NCI-H187 (cell line): ENCODE data around the gene HIBCH.
A peak's percentile ranks its signal among the peaks of the same experiment; 100 is the strongest.
"Not testable (repeated sequence)": the region's sequence is repeated elsewhere in the genome, so short reads cannot be mapped to it uniquely, and the experiment has no call there.

ENCODE experiments used
- DNase-seq, 2 experiments: peaks; one replicate each; lab custom pipeline; 2025; lab: John Stamatoyannopoulos, UW

Gene HIBCH

DNA sequence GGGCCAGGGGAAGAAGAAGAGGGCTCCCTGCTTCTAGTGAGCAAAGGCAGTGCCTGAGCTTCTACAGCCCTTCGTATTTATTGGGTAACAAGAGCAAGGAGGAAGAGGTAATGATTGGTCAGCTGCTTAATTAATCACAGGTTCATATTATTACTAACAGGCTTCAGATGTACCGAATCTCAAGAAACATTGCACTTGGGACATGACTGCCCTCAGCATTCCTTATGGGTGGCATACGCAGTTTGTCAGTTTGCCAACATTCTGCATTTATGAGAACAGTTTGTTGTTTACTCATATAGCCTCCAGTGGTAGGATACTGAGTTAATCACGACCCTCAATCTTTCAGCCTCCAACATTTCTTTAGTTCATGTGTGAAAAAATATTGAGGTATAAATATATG, 84.5 kb downstream of the HIBCH start:
- DNase-seq = no peak

DNA sequence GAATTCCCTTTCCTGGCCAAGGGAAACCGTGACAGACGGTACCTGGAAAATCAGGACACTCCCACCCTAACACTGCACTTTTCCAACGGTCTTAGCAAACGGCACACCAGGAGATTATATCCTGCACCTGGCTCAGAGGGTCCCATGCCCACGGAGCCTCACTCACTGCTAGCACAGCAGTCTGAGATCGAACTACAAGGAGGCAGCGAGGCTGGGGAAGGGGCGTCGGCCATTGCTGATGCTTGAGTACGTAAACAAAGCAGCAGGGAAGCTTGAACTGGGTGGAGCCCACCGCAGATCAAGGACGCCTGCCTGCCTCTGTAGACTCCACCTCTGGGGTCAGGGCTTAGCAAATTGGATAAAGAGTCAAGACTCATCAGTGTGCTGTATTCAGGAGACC, 95.6 kb downstream of the HIBCH start:
- not testable (repeated sequence) for DNase-seq

DNA sequence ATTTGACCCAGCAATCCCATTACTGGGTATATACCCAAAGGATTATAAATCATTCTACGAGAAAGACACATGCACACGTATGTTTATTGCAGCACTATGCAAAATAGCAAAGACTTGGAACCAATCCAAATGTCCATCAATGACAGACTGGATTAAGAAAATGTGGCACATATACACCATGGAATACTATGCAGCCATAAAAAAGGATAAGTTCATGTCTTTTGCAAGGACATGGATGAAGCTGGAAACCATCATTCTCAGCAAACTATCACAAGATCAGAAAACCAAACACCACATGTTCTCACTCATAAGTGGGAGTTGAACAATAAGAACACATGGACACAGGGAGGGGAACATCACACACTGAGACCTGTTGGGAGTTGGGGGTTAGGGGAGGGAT, 96.9 kb downstream of the HIBCH start:
- not testable (repeated sequence) for DNase-seq

DNA sequence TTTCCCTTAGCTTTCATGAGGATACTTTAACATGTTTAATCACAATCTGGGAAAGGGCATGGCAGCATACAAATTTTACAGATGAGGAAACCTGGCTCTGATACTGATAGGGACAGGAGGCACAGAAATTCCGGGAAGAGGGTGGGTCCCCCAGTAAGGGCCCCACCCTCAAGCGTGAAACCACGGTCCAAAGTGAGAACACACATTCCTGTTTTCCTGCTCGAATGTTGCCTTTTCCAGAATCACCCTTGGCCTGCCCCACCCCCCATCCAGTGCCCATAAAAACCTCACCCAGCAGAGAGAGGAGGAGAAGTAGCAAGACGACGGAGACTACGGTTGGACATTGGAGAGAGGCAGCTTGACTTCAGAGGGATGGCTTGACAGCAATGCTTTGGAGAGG, 98.2 kb downstream of the HIBCH start:
- no peak for DNase-seq

DNA sequence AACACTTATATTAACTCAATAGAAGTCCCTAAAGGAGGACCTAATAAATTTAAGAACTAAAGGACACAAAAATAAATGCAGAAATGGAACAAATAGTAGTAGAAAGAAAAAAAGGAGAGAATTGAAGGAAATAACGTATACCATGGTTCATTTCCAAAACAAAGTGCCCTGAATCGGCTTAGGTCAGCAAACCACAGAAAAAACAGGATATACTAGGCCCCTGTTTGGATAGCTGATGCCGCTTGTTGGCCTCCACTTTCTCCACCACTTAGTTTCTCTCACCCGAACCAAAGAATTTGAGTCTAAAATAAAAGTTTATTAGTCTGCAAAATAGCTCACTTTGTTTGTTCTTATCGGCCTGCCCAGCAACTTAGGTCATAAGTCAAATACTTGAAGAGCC, 100.4 kb downstream of the HIBCH start:
- DNase-seq = no peak

DNA sequence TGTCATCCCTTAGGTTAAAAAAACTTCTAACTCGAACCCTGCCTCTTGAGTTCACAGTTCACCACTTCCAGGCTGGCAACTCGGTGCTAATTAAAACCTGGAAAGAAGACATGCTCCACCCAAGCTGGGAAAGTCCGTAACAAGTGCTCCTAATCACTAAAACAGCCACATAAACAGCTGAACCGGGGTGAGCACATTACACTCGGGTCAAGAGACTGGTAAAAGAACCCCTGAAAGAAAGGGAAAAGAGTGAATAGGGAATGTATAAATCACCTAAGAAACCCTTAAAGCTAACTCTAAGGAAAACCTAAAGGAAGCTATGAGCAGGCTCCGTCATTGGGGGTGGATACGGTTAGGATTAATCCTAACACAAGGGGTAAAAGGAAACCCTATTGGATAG, 102.0 kb downstream of the HIBCH start:
- DNase-seq = no peak

DNA sequence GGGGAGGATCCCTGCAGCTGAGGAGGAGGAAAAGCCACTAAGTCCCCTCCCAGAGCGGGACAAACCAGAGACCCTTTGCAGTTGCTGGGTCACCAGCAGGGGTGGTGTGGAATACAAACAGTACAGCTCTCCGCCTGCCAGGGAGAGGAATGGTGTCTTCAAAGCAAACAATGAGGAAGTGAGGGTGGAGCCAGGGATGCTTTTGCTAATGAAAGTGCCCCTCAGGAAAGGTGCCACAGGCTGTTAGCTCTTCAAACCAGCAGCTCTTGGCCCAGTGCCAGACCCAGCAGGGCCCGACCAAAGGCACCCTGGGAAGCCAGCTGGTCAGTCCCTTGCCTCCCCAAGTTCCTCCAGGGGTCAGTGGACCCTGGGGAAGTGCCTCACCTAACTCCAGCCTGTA, 102.8 kb downstream of the HIBCH start:
- DNase-seq = peak; percentile 0 to 16

DNA sequence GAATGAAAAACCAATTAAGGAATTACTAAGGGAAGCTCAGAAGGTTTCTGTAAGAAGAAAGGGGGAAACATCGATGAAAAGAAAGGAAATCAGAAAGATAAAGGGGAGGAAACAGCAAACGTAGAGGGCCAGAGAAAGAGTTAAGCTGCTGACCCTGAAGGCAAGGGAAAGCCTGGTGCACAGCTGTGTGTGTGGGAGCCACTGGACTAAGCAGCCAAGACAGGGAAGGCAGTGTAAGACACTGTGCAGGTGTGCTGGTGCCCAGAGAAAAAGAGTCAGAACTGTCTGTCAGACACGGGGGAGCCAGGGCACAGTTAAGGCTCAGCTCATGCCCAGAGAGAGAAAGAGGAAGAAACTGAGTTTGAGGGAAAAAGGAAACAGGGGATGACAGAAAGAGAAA, 104.0 kb downstream of the HIBCH start:
- DNase-seq = no peak

DNA sequence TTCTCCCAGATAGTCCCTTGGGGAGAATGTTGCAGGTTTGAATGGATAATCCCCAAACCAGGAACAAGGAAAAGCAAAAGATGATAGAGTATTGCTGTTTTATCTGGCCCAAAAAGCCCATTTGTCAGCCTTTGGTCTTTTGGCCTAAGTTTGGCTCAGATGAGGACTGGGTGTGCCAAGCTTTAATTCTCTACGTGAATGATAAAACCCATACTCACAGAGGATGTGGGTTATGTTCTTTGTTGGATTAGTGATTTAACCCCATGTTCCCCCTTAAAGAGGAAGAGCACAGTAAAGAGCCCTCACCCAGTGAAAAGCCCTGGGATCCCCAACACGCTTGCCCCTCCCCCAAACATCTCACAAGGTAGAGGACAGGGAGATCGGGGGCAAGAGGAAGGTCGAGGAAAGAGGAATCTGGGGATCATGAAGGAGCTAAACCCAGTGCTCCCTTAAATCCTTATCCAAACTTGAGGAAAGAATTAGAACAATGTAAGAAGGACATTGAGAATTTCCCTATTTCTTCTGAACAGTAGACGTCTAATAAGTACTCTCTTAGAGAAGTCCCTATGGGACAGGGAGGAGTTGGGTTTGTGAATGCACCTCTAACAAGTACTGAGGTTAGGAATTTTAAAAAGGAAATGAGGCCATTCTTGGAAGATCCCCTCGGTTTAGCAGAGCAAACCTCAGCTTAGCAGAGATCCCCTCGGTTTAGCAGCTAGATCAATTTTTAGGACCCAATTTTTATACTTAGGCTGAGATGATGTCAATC, 105.0 kb downstream of the HIBCH start:
- no peak for DNase-seq

DNA sequence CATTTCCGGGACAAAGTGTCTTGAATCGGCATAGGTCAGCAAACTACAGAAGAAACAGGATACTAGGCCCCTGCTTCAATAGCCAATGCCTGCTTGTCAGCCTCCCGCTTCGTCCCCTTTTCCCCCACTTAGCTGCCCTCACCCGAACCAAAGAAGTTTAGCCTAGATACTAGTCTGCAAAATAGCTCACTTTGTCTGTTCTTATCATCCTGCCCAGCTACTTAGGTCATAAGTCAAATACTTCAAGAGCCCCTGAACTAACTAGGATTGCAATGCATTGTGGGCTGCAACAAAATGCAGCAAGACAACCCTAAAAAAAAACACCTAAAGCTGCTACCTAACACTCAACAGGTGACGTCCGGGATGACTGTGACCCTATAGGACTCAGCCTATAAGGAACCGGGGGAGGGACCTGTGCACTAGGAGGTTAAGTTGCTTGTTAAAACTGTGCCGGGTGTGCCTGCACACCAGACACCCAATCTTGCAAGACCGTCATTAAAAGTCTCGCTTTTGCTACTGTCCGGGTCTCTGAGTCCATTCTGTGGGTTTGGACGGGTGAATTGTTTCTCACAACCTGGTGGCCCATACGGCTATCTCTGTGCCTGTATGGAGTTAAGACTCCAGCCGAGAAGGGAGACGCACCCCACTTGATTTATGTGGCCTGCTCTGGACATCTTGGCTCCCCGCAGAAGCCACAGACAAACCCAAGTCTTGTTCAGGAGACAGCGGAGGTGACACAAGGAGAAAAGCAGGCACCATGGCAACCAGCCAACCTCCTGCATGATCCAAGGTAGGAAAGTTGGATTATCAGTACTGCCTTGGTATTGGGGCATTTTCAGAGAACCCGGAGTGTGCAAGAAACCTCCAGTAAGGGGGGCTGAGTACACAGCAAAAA, 105.9 kb downstream of the HIBCH start:
- no peak for DNase-seq

DNA sequence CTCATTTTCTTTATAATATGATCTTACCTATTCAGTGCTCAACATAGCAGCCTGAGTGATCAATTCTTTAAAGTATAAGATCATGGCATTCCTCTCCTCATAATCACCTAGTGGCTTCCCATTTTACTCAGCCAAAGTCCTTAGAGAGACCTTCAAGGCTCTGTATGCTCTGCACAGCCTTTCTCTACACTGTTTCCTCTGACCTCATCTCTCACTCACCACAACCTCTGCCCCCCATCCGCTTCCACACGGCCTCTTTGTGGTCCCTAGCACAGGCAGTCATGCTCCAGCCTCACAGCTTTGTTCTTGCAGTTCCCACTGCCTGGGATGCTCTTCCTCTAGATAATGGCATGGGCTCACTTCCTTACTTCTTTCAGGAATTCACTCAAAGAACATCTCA, 109.2 kb downstream of the HIBCH start:
- no peak for DNase-seq

DNA sequence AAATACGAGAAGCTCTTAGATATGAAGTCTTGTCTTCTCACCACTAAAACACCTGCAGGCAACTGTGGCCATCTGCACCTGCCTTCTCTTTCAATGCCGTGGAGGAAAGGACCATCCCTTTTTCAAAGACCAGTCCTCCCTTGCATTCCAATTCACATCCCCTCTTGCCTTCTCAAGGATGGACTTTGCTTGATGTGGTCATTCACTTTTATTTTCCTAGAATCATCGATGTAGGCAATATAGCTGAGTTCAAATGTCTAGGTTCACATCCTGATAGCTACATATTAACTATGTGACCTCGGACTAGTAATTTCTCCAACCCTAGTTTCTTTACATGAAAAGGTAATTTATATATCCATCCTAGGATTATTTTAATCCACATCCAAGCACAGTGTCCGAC, 110.1 kb downstream of the HIBCH start:
- DNase-seq = no peak

DNA sequence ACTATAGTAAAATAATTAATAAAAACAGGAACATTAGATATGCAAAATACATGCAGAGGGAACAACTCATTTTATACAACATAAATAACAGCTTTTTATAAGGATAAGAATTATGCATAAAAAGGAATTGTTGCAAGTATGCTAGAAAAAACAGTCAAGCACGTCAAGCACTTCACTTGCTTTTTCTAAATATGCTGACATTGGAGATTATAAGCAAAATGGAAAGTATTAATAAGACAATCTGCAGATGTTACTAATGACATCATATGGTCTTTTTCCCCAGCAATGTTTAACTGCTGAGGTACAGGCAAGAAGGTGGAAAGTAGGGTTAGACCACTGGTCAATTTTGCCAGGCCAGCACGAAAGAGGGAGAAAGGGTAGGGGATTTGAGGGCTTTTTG, 111.7 kb downstream of the HIBCH start:
- no peak for DNase-seq

DNA sequence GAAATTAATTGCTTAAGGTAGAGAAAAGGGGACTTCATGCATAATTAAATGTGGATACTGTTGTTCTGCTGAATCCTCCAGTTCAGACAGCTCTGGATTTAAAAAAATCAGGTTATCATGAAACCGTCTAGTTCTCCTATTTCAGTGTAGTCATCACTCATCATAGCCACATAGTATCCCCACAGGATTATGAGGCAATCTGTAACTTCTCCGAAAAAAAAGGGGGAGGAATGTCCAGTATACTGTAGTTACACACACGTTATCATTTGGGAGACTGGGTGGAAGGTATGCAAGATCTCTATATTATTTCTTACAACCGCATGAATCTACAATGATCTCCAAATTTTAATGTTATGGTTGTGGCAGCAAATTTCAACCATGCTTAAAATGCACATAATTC, 114.0 kb downstream of the HIBCH start:
- DNase-seq = no peak

DNA sequence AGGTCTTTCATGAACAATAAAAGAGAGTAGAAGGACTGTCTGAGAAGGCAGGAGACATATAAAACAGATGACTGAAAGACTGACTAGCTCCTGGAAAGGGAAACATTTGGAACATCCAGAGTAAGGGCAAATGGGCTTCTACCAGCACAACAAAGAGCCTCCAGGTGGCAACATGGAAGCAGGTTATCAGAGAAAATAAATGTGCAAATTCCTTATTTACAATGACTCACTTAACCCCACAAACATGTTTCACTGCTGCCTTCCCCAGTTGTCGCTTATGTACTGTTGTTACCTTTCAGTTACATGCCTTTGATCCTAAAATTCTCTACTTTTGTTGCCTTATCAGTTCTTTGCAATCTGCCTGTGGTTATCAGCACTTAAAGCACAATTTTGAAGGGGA, 117.0 kb downstream of the HIBCH start:
- no peak for DNase-seq

DNA sequence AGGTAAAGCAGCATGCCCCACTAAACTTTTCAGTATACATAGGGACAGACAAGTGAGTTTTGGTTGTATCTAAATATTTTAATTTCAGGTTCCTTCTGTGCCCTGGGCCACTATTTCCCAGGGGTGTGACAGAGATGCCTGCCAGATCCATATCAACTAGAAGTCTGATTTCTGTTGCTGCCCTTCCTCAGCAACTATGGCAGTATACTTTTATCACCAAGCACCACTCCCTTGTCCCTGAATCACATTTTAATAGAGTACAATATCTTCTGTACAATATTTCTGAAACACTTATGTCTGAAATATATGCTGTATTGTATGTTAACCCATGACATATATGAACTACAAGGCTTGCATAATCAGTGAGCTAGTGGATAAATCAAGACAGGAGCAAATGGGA, 117.6 kb downstream of the HIBCH start:
- DNase-seq = no peak

DNA sequence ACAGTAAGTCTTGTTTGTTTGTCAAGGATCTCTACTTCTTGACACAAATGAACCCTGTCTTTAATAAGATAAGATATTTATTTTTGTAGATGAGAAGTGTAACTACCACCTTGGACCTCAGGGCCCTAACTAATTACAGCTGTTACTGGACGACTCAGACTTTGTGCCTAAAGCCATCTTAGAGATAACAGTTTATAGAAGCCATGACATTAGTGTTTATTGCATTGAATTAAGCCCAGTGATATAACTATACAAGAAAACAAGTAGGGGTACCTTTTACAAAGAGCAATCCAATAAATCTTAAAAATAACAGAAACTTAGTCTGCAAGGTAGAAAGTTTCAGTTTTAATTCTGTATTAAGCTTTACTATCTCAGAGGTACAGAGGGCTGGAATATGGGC, 119.0 kb downstream of the HIBCH start:
- DNase-seq = no peak

DNA sequence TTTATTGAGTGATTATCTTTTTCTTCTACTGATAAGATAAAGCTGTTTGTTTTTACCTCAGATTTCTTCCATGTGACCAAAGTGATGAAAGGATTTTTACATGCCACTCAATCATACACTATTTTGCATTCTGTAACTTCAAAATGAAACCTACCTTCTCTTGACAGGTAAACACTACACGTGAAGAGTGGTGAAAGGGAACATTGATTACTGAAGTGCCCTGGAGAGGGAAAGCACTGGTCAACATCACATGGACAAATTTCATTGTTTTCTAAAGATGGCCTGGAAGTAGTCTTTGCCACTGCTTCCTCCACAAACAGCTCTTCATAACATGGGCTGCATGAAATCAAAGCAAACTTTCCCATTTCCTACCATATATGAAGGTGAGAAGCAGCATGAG, 120.1 kb downstream of the HIBCH start:
- DNase-seq = no peak

DNA sequence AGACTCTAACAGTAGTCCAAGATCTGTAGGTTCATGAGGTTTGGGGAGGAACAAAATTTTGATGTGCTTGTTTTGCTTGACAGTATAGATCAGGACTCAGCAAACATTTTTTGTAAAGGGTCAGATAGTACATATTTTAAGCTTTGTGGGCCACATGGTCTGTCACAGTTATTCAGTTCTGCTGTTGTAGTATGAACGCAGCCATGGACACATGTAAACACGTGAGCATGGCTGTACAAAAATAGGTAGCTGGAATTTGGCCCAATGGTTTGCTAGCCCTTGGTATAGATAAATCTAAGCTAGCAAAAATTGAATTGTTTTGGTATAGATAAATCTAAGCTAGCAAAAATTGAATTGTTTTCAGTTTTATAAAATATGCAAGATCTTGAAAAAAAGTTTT, 120.5 kb downstream of the HIBCH start:
- DNase-seq = no peak

DNA sequence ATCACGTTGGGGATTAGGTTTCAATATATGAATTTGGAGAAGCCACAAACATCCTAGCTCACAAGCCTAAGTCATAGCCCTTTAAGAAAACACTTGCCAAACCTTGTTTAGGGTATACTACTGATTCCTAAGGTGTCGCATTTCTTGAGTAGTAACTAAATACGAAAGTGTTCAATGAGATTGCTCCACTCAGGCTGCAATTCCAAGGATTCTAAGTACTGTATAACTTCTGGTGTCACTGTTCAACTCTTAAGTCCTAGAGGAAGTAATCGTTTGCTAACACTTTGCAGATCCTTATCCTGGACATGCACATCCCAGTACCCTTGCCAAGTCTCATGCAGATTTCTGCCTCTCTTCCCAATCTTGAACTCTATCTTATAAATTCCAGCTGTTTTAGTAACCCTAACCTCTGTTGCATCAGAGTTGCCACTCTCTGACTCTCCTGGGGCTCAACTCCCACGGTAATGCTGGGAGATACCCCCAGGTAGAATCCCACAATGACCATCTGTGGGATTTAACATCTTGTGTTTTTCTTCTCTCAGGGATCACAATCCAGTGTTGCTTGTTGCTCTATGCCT, 122.4 kb downstream of the HIBCH start:
- DNase-seq = no peak

DNA sequence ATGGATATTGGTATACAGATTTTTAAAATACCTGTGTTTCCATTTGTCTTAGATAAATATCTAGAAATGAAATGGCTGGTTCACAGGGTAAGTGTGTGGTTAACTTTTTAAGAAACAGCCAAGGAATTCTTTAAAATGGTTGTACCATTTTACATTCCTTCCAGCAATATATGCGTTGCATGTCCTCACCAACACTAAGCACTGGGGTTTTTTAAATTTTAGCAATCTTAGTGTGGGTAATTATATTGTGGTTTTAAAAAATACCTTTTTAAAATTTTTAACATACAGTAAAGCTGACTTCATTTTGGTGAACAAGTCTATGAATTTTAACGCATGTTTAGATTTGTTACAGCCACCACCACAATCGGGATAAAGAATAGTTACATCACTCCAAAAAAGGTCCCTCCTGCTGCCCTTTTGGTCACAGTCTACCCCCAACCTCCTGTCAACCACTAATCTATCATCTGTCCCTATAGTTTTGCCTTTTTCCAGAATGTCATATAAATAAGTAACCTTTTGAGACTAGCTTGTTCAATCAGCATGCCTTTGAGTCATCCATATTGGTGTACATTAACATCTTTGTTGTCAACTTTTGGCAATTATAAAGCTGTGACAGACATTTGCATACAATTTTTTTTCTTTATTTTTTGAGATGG, 129.0 kb downstream of the HIBCH start:
- no peak for DNase-seq

DNA sequence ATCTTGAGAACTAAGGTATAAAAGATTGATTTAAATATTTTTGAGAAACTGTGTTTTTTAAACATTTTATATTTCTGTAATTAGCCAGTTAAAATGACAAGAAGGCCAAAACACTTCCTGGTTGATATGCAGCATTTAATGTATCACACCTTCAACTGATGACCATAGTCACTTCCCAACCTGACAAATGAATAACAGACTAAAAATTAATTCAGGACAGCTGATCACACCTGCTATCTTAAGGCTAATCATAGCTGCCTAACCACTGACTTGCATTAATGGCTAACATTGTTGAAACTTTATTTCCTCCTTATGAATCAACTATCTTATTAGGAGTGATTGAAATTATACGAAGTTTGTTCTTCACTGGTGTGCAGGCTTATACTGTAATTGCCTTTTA, 131.3 kb downstream of the HIBCH start:
- DNase-seq = no peak

DNA sequence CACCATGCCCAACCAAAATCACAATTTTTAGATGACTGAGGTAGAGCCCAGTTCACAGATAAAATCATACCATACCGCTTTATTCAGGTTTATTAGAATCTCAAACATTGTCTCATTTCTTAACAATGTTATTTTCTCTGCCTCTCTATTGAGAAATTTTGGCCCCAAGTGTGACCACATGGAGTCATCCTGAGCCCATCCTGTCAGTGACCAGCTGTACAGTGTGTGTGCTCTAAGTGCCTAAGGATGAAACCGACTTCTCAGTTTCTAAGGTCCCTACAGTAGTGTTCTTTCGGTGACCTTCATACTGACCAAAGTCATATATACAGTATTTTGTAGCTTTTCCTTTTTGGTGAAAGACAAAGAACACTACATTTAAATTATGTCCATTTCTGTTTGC, 133.4 kb downstream of the HIBCH start:
- DNase-seq = no peak
